ENCODE data around the gene ZNF592. TPM values are rescaled to one million over a fixed set of nuclear protein-coding genes. Genes with fewer than 3 reads are reported as not detected.
A peak's percentile ranks its signal among the peaks of the same experiment; 100 is the strongest.

The ZNF592 gene
- polyA plus RNA-seq, 2 of the 4 experiments (the other 2 are of a cell fraction): 12.4 to 13.9 TPM

- TF ChIP-seq EHF (CRISPR knock-in tag; IDR thresholded peaks at IDR 0.05) (no peak), JUN (IDR thresholded peaks at IDR 0.05) (no peak)
Observed at GRCh38 chr15:84832448-84833040, 84.2 kb downstream of the ZNF592 start (continued).

DNA sequence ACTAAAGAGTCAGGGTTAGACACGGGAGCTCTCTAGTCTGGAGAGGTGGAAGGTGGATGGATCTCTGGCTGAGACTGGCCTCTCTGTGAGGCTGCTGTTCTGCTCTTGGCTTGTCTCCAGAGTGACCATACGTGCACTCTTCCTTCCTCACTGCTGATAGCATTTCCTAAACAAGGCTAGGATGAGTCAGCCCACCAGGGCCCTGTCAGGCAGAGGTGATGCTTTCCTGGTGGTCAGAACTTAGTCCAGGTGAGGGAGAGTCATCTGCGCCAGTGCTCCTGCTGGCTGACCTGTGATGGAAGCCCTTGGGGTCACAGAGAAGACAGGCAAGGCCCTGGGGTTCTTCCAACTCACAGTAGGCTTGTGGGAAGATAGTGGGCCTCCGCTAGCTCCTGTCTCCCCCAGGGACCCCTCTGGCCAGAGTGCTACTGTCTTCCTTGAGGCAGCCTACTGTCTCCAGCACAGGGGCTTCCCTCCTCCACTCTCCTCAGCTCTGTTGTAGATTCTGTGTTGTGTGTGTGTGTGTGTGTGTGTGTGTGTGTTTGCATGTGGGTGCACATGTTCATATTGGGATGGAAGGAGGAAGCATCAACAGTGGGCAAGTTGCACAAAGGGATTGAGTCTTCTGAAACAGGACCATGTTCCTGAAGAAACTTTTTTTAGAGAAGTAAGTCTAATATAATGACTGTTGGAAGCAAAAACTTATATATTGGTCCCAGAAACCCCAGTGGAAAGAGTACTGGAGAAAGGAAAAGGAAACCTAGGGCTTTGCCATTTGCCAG is 85.2 kb downstream of the ZNF592 start:
- DNase-seq (ENCODE audit: low read depth in 1 of 2, low spot score in 1 of 2): no peak
- WGBS (ENCODE audit: missing lambda C conversion rate): 59% methylated on average over 4 of the region's 4 CpGs

GRCh38 chr15:84834229-84834955 is 86.0 kb downstream of the ZNF592 start:
- TF ChIP-seq TFCP2L1 (CRISPR knock-in tag; IDR thresholded peaks at IDR 0.05) (no peak), HOXB5 (CRISPR knock-in tag; IDR thresholded peaks at IDR 0.05) (no peak), RAD21 (conservative IDR thresholded peaks at IDR 0.05 in 1 of 2, IDR thresholded peaks at IDR 0.05 in 1 of 2) (no peak), ZNF302 (CRISPR knock-in tag; IDR thresholded peaks at IDR 0.05) (no peak), ZSCAN20 (CRISPR knock-in tag; IDR thresholded peaks at IDR 0.05) (no peak)
- TF ChIP-seq, protein P1, sequence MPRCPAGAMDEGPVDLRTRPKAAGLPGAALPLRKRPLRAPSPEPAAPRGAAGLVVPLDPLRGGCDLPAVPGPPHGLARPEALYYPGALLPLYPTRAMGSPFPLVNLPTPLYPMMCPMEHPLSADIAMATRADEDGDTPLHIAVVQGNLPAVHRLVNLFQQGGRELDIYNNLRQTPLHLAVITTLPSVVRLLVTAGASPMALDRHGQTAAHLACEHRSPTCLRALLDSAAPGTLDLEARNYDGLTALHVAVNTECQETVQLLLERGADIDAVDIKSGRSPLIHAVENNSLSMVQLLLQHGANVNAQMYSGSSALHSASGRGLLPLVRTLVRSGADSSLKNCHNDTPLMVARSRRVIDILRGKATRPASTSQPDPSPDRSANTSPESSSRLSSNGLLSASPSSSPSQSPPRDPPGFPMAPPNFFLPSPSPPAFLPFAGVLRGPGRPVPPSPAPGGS (IDR thresholded peaks at IDR 0.05): no peak
- TF ChIP-seq, protein P2, sequence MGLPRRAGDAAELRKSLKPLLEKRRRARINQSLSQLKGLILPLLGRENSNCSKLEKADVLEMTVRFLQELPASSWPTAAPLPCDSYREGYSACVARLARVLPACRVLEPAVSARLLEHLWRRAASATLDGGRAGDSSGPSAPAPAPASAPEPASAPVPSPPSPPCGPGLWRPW (IDR thresholded peaks at IDR 0.05): no peak
- ATAC-seq (no peak), DNase-seq (ENCODE audit: low read depth in 1 of 2, low spot score in 1 of 2) (no peak), FAIRE-seq (no peak)
- Histone ChIP-seq H3K4me3 (no peak overlapping the region), H3K27ac (no peak overlapping the region; a peak in 1 of 6 replicates), H3K4me2 (no peak overlapping the region), H3K4me1 (peaks cover 14% of the 10 kb centered on the region), H3K9me3 (no peaks in the 10 kb centered on the region)
- POLR2A ChIA-PET: no interaction called here
- 74% methylated on average over 4 of the region's 4 CpGs for WGBS (ENCODE audit: missing lambda C conversion rate)
- CTCF ChIA-PET: interaction anchor here (0.6 to 3.2 kb wide), 8 partner anchors 9 to 94 kb away, joined by 3 to 13 read pairs (median 4); no protein-coding TSS in a partner anchor

More for the DNA sequence above, 85.2 kb downstream of the ZNF592 start:
- no peak overlapping the region for H3K4me2 ChIP-seq
- ChIA-PET POLR2A (no interaction called here), CTCF (interaction anchor here (0.6 to 3.2 kb wide), 10 partner anchors 8 to 95 kb away, joined by 3 to 13 read pairs (median 4); no protein-coding TSS in a partner anchor)
- no peak for TF ChIP-seq MYC (IDR thresholded peaks at IDR 0.05; ENCODE audit: borderline replicate concordance, low read length)
- TF ChIP-seq ZFP36 (IDR thresholded peaks at IDR 0.05; ENCODE audit: borderline replicate concordance, partially characterized antibody): no peak
- TF ChIP-seq HOXA7 (CRISPR knock-in tag; IDR thresholded peaks at IDR 0.05): no peak
- no peak for TF ChIP-seq HOXB13 (CRISPR knock-in tag; IDR thresholded peaks at IDR 0.05; ENCODE audit: low read depth)
- no peak for TF ChIP-seq CHD2 (IDR thresholded peaks at IDR 0.05; ENCODE audit: low read length, partially characterized antibody)
- TF ChIP-seq TFCP2L1 (CRISPR knock-in tag; IDR thresholded peaks at IDR 0.05): no peak
- TF ChIP-seq CTCF (IDR thresholded peaks at IDR 0.05): no peak
- no peak for TF ChIP-seq MAFK (IDR thresholded peaks at IDR 0.05; ENCODE audit: partially characterized antibody)
- TF ChIP-seq, protein P3, sequence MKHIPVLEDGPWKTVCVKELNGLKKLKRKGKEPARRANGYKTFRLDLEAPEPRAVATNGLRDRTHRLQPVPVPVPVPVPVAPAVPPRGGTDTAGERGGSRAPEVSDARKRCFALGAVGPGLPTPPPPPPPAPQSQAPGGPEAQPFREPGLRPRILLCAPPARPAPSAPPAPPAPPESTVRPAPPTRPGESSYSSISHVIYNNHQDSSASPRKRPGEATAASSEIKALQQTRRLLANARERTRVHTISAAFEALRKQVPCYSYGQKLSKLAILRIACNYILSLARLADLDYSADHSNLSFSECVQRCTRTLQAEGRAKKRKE (CRISPR knock-in tag; IDR thresholded peaks at IDR 0.05; ENCODE audit: low read depth): no peak
- TF ChIP-seq, protein P4, sequence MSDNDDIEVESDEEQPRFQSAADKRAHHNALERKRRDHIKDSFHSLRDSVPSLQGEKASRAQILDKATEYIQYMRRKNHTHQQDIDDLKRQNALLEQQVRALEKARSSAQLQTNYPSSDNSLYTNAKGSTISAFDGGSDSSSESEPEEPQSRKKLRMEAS (IDR thresholded peaks at IDR 0.05): no peak
- TF ChIP-seq CEBPB (IDR thresholded peaks at IDR 0.05): no peak
- TF ChIP-seq NR3C1 (IDR thresholded peaks at IDR 0.05): no peak
- TF ChIP-seq JUNB (IDR thresholded peaks at IDR 0.05): no peak
- TF ChIP-seq ZNF302 (CRISPR knock-in tag; IDR thresholded peaks at IDR 0.05): no peak
- TF ChIP-seq NPAS2 (CRISPR knock-in tag; IDR thresholded peaks at IDR 0.05; ENCODE audit: borderline replicate concordance): no peak
- no peak for TF ChIP-seq RAD21 (conservative IDR thresholded peaks at IDR 0.05 in 1 of 2, IDR thresholded peaks at IDR 0.05 in 1 of 2)
- no peak for TF ChIP-seq BHLHE40 (IDR thresholded peaks at IDR 0.05; ENCODE audit: low read depth, low read length)
- peaks cover 14% of the 10 kb centered on the region for H3K4me1 ChIP-seq
- H3K4me3 ChIP-seq: no peak overlapping the region
- ATAC-seq: peak in 1 of 2 experiments; percentile 56; a peak in 3 of 6 replicates
- no peak for FAIRE-seq
- peak overlapping the region in 1 of 2 experiments; percentile 18; a peak in 2 of 6 replicates for H3K27ac ChIP-seq
- no peaks in the 10 kb centered on the region for H3K9me3 ChIP-seq
